BJ (cell line): Measurements from ENCODE around the gene TSPYL6. TPM values are rescaled to one million over a fixed set of nuclear protein-coding genes. Genes with fewer than 3 reads are reported as not detected.
"Not testable (repeated sequence)": the region's sequence is repeated elsewhere in the genome, so short reads cannot be mapped to it uniquely, and the experiment has no call there.

Experiments
- CTCF ChIA-PET: fragments of 350-600 bp; formaldehyde crosslinking; extraction: SDS; loops from one replicate; lab custom pipeline; 2021; ENCODE audit warnings: antibody characterized with exemption, inconsistent platforms; lab: Yijun Ruan, JAX
- POLR2A ChIA-PET: fragments of 300-600 bp; sonication (Branson Sonifier 250); formaldehyde crosslinking; extraction: SDS; loops from one replicate; lab custom pipeline; 2021; ENCODE audit warnings: antibody characterized with exemption; lab: Charles Lee
- DNase-seq: peaks from one replicate; pipeline ENCODE4 v3.0.0-alpha.2; 2011; ENCODE audit warnings: low read depth
- H3K27me3 ChIP-seq: 2 replicates; pipeline ENCODE4 v1.6.0; 2011; ENCODE audit warnings: low read length; ENCODE audit not compliant: control insufficient read depth, insufficient read depth
- H3K36me3 ChIP-seq: 2 replicates; pipeline ENCODE4 v1.5.1; 2011; ENCODE audit warnings: low read length; ENCODE audit not compliant: control insufficient read depth, insufficient read depth
- H3K4me3 ChIP-seq: 2 replicates; pipeline ENCODE4 v1.5.1; 2011; ENCODE audit warnings: low read depth, mild to moderate bottlenecking, control low read depth, low read length
- polyA plus RNA-seq: library from polyadenylated mRNA; depleted of rRNA; stranded (reverse); fragments of >200 nt; gene quantifications from 2 replicates; pipeline ENCODE4 v1.2.3, GENCODE V29; 2011
- TF ChIP-seq, protein P1 (sequence below): IDR thresholded peaks from 2 replicates; pipeline ENCODE4 v1.5.1; 2011; ENCODE audit warnings: low read depth, mild to moderate bottlenecking, control low read depth, inconsistent platforms, low read length, moderate library complexity; ENCODE audit not compliant: insufficient read depth

Gene TSPYL6
- polyA plus RNA-seq, 1 experiment: not detected

DNA sequence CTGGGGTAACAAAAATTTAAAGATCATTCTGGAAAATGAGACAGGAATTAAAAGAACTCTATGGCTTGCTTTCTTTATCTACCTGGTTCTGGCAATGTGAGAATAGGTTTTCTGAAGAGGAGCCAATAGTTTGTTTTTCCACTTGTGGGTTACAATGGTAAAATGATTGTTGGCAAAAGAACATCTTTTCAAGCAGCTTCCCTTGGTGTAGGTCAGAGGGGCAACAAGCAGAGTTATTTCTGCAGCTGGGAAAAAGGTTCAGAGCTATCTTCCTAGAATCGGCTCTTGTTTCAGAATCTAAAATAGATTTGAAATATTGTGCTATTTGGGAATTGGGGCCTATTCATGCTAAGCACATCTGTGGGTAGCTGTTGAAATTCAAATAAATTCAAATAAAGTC is 11.5 kb upstream of the TSPYL6 start:
- CTCF ChIA-PET: interaction anchor here (1.4 kb wide), 1 partner anchor 33 kb away, joined by 3 read pairs; no protein-coding TSS in a partner anchor
- TF ChIP-seq, protein P1, sequence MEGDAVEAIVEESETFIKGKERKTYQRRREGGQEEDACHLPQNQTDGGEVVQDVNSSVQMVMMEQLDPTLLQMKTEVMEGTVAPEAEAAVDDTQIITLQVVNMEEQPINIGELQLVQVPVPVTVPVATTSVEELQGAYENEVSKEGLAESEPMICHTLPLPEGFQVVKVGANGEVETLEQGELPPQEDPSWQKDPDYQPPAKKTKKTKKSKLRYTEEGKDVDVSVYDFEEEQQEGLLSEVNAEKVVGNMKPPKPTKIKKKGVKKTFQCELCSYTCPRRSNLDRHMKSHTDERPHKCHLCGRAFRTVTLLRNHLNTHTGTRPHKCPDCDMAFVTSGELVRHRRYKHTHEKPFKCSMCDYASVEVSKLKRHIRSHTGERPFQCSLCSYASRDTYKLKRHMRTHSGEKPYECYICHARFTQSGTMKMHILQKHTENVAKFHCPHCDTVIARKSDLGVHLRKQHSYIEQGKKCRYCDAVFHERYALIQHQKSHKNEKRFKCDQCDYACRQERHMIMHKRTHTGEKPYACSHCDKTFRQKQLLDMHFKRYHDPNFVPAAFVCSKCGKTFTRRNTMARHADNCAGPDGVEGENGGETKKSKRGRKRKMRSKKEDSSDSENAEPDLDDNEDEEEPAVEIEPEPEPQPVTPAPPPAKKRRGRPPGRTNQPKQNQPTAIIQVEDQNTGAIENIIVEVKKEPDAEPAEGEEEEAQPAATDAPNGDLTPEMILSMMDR: no peak
- Histone ChIP-seq H3K4me3 (no peak overlapping the region), H3K27me3 (no peaks in the 10 kb centered on the region), H3K36me3 (no peaks in the 10 kb centered on the region)
- no peak for DNase-seq
- POLR2A ChIA-PET: no interaction called here

DNA sequence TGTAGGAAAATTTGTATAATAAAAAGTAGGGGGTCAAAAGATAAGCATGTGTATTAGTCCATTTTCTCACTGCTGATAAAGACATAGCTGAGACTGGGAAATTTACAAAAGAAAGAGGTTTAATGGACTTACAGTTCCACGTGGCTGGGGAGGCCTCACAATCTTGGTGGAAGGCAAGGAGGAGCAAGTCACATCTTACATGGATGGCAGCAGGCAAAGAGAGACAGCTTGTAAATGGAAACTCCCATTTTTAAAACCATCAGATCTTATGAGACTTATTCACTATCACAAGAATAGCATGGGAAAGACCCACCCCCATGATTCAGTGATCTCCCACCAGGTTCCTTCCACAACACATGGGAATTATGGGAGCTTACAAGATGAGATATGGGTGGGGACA is 9.1 kb upstream of the TSPYL6 start:
- POLR2A ChIA-PET, H3K27me3 ChIP-seq: not testable (repeated sequence)
- CTCF ChIA-PET: interaction anchor here (0.7 kb wide), 1 partner anchor 35 kb away, joined by 3 read pairs; no protein-coding TSS in a partner anchor

DNA sequence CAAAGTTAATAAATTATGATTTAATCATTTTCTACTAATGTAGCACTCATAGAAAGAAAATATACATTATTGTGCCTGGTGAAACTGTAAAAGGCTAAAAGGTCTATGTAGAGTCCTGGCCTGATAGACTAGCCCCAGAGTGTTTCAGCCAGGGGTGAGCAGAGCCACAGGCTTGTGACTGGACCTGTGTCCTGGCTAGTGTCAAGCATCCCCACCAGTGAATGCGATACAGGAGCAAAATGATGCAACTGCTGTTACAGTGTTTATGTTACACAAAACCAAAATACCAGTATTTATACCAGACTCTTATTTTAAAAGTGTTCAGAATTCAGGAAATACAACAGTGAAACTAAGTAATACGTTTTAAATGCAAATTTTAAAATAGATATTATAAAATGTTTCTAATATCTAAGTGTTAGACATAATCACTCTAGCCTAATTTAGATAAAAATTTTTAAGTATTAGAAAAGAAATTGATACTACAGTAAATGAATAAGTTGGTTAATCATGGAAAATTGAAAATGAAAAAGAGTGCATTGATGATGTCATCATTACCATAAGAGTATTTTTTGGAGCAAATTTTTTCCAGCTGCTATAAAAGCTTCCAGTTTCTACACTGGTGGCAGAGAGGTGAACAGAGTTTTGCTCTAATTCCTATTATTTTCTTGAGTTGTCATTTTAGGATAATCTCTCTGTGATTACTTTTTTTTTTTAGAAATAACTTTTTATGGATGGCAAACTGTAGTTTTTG is 6.2 kb upstream of the TSPYL6 start:
- H3K27me3 ChIP-seq: no peaks in the 10 kb centered on the region
- TF ChIP-seq, protein P1: no peak
- ChIA-PET POLR2A (no interaction called here), CTCF (no interaction called here)
- no peak overlapping the region for H3K4me3 ChIP-seq
- no peaks in the 10 kb centered on the region for H3K36me3 ChIP-seq
- no peak for DNase-seq

More for the DNA sequence above, 9.1 kb upstream of the TSPYL6 start:
- not testable (repeated sequence) for H3K36me3 ChIP-seq, DNase-seq, H3K4me3 ChIP-seq

DNA sequence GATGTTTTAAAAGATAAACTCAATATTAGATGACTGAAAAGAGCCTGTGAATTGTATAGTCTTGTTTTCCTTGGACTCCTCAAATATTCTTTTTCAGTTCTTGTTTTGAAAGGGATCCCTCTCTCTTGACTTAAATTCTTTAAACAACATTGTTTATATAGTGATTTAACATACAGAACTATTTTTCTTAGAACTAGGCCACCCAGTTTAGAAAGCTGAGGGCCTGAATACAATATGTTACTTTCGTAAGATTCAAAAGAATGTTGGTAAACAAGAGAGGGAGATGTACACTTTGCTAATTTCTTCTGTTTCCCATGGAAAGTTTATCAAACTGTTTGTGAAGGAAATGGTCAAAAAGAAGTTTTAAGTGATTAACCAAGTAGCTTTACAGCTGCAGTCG is 5.5 kb upstream of the TSPYL6 start:
- H3K27me3 ChIP-seq: no peaks in the 10 kb centered on the region
- CTCF ChIA-PET: no interaction called here
- H3K36me3 ChIP-seq: no peaks in the 10 kb centered on the region
- TF ChIP-seq, protein P1: no peak
- POLR2A ChIA-PET: no interaction called here
- no peak overlapping the region for H3K4me3 ChIP-seq
- DNase-seq: no peak

DNA sequence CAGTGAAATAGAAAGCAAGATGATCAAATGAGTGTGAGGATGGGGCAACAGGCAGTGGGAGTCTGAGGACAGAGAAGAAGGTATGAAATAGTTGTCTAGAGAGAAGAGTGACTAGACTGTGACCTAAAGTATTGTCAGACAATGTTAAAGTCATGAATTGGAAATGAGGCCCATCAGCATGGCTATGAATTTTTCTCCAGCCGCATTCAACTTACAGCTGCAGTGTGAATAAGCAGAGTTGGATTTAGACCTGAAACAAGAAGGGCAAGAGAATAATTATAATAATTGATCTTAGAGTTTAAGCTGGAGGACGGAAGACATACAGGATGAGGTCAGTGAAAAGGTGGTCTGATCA is 4.2 kb upstream of the TSPYL6 start:
- Histone ChIP-seq H3K27me3 (no peaks in the 10 kb centered on the region), H3K36me3 (no peaks in the 10 kb centered on the region), H3K4me3 (no peak overlapping the region)
- POLR2A ChIA-PET: no interaction called here
- CTCF ChIA-PET: no interaction called here
- no peak for DNase-seq
- TF ChIP-seq, protein P1: no peak
